ENCODE measurements around the gene CAP2. TPM values are rescaled to one million over a fixed set of nuclear protein-coding genes. Genes with fewer than 3 reads are reported as not detected.

Gene CAP2
- total and polyA plus RNA-seq, 2 experiments from 2014 or later: 6.7 to 9.1 TPM

DNA sequence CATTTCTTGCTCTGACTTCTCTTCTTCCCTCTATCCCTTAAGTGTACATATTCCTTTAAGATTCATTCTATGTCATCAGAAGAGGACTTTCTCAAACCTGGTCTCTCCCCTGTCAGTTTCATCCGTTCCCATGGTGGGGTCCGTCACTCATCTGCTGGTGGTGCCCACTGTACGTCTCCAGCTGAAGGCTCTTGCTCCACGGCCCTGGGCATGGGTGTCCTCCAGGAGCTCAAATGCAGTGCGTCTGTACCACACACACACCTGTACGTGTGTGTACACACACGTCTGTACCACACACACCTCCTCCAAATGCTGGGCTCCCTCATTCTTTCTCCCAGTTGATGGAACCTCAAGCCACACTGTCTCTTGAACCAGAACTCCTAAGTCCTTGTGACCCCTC lies 85.6 kb downstream of the CAP2 start (continued):
- TF ChIP-seq, protein P1, sequence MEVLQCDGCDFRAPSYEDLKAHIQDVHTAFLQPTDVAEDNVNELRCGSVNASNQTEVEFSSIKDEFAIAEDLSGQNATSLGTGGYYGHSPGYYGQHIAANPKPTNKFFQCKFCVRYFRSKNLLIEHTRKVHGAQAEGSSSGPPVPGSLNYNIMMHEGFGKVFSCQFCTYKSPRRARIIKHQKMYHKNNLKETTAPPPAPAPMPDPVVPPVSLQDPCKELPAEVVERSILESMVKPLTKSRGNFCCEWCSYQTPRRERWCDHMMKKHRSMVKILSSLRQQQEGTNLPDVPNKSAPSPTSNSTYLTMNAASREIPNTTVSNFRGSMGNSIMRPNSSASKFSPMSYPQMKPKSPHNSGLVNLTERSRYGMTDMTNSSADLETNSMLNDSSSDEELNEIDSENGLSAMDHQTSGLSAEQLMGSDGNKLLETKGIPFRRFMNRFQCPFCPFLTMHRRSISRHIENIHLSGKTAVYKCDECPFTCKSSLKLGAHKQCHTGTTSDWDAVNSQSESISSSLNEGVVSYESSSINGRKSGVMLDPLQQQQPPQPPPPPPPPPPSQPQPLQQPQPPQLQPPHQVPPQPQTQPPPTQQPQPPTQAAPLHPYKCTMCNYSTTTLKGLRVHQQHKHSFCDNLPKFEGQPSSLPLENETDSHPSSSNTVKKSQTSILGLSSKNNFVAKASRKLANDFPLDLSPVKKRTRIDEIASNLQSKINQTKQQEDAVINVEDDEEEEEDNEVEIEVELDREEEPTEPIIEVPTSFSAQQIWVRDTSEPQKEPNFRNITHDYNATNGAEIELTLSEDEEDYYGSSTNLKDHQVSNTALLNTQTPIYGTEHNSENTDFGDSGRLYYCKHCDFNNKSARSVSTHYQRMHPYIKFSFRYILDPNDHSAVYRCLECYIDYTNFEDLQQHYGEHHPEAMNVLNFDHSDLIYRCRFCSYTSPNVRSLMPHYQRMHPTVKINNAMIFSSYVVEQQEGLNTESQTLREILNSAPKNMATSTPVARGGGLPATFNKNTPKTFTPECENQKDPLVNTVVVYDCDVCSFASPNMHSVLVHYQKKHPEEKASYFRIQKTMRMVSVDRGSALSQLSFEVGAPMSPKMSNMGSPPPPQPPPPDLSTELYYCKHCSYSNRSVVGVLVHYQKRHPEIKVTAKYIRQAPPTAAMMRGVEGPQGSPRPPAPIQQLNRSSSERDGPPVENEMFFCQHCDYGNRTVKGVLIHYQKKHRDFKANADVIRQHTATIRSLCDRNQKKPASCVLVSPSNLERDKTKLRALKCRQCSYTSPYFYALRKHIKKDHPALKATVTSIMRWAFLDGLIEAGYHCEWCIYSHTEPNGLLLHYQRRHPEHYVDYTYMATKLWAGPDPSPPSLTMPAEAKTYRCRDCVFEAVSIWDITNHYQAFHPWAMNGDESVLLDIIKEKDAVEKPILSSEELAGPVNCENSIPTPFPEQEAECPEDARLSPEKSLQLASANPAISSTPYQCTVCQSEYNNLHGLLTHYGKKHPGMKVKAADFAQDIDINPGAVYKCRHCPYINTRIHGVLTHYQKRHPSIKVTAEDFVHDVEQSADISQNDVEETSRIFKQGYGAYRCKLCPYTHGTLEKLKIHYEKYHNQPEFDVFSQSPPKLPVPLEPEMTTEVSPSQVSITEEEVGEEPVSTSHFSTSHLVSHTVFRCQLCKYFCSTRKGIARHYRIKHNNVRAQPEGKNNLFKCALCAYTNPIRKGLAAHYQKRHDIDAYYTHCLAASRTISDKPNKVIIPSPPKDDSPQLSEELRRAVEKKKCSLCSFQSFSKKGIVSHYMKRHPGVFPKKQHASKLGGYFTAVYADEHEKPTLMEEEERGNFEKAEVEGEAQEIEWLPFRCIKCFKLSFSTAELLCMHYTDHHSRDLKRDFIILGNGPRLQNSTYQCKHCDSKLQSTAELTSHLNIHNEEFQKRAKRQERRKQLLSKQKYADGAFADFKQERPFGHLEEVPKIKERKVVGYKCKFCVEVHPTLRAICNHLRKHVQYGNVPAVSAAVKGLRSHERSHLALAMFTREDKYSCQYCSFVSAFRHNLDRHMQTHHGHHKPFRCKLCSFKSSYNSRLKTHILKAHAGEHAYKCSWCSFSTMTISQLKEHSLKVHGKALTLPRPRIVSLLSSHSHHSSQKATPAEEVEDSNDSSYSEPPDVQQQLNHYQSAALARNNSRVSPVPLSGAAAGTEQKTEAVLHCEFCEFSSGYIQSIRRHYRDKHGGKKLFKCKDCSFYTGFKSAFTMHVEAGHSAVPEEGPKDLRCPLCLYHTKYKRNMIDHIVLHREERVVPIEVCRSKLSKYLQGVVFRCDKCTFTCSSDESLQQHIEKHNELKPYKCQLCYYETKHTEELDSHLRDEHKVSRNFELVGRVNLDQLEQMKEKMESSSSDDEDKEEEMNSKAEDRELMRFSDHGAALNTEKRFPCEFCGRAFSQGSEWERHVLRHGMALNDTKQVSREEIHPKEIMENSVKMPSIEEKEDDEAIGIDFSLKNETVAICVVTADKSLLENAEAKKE (CRISPR knock-in tag; IDR thresholded peaks at IDR 0.05): no peak
- TF ChIP-seq CREB1 (CRISPR knock-in tag; IDR thresholded peaks at IDR 0.05; ENCODE audit: low read depth) (no peak), POLR2AphosphoS5 (IDR thresholded peaks at IDR 0.05; ENCODE audit: low read depth) (no peak), EZH2 (IDR thresholded peaks at IDR 0.05; ENCODE audit: low read depth, unreplicated experiment) (no peak), JUNB (IDR thresholded peaks at IDR 0.05; ENCODE audit: unreplicated experiment) (no peak), EZH2phosphoT487 (IDR thresholded peaks at IDR 0.05; ENCODE audit: unreplicated experiment) (no peak)
- TF ChIP-seq, protein P2, sequence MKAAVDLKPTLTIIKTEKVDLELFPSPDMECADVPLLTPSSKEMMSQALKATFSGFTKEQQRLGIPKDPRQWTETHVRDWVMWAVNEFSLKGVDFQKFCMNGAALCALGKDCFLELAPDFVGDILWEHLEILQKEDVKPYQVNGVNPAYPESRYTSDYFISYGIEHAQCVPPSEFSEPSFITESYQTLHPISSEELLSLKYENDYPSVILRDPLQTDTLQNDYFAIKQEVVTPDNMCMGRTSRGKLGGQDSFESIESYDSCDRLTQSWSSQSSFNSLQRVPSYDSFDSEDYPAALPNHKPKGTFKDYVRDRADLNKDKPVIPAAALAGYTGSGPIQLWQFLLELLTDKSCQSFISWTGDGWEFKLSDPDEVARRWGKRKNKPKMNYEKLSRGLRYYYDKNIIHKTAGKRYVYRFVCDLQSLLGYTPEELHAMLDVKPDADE (IDR thresholded peaks at IDR 0.05): no peak
- TF ChIP-seq, protein P3, sequence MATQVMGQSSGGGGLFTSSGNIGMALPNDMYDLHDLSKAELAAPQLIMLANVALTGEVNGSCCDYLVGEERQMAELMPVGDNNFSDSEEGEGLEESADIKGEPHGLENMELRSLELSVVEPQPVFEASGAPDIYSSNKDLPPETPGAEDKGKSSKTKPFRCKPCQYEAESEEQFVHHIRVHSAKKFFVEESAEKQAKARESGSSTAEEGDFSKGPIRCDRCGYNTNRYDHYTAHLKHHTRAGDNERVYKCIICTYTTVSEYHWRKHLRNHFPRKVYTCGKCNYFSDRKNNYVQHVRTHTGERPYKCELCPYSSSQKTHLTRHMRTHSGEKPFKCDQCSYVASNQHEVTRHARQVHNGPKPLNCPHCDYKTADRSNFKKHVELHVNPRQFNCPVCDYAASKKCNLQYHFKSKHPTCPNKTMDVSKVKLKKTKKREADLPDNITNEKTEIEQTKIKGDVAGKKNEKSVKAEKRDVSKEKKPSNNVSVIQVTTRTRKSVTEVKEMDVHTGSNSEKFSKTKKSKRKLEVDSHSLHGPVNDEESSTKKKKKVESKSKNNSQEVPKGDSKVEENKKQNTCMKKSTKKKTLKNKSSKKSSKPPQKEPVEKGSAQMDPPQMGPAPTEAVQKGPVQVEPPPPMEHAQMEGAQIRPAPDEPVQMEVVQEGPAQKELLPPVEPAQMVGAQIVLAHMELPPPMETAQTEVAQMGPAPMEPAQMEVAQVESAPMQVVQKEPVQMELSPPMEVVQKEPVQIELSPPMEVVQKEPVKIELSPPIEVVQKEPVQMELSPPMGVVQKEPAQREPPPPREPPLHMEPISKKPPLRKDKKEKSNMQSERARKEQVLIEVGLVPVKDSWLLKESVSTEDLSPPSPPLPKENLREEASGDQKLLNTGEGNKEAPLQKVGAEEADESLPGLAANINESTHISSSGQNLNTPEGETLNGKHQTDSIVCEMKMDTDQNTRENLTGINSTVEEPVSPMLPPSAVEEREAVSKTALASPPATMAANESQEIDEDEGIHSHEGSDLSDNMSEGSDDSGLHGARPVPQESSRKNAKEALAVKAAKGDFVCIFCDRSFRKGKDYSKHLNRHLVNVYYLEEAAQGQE (IDR thresholded peaks at IDR 0.05; ENCODE audit: unreplicated experiment): no peak

Data from GM23338 (cell line).